GM21390 (cell line): ENCODE results near the gene ITLN1.

Experiments used
- ATAC-seq: cut with Tn5 transposase; IDR thresholded peaks from one replicate; pipeline ENCODE4 v1.9.1; 2021; ENCODE audit not compliant: unreplicated experiment

The ITLN1 gene

GRCh38 chr1:160826546-160826945, 58.4 kb downstream of the ITLN1 start:
- no peak for ATAC-seq
